GM19099 (cell line): Measurements from ENCODE around the gene DTHD1.

Experiments used
- POLR2A ChIP-seq: IDR thresholded peaks from 3 replicates; pipeline ENCODE4 v1.6.1; 2011; ENCODE audit warnings: low read depth; ENCODE audit not compliant: insufficient read length; ENCODE audit errors: extremely low read depth

Gene DTHD1

DNA sequence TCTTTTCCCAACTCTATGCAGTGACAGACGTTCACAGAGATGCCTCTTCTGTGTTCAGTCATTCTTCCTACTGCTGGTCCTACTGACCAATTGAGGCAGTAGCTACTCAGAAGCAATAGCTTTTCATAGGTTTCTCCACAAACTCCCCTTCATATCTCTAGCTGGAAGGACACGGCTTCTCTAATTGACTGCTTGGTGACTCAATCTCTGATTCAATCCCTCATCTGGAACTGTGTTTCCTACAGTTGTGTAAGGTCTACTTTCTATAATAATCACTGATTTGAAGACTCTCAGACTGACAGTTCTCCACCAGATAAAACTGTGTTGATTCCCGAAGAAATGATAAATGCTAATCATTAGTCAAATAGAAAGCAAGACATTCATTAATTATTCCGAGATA is 111.5 kb downstream of the DTHD1 start:
- TF ChIP-seq POLR2A: no peak
